ENCODE results near the gene ATM. TPM values are rescaled to one million over a fixed set of nuclear protein-coding genes. Genes with fewer than 3 reads are reported as not detected.
"Not testable (repeated sequence)": the region's sequence is repeated elsewhere in the genome, so short reads cannot be mapped to it uniquely, and the experiment has no call there.

ATM gene
- total RNA-seq, 1 donor from 2014 or later, result 72.1 TPM

GRCh38 chr11:108246885-108247284, 24.0 kb downstream of the ATM start:
- Mint-ChIP-seq H3K27me3 (ENCODE audit: unreplicated experiment) (no peaks in the 10 kb centered on the region), H3K9me3 (ENCODE audit: unreplicated experiment) (no peaks in the 10 kb centered on the region), H3K4me3 (ENCODE audit: unreplicated experiment) (no peak overlapping the region), H3K4me1 (ENCODE audit: unreplicated experiment) (no peaks in the 10 kb centered on the region), H3K36me3 (ENCODE audit: unreplicated experiment) (peaks cover 52% of the 10 kb centered on the region), H3K27ac (ENCODE audit: unreplicated experiment) (no peak overlapping the region)
- TF ChIP-seq CTCF (IDR thresholded peaks at IDR 0.05), result no peak
- DNase-seq (ENCODE audit: extremely low spot score, unreplicated experiment), result no peak

GRCh38 chr11:108253176-108253575, 30.3 kb downstream of the ATM start:
- Mint-ChIP-seq H3K27me3 (ENCODE audit: unreplicated experiment) (no peaks in the 10 kb centered on the region), H3K36me3 (ENCODE audit: unreplicated experiment) (peaks cover 64% of the 10 kb centered on the region), H3K4me3 (ENCODE audit: unreplicated experiment) (no peak overlapping the region), H3K4me1 (ENCODE audit: unreplicated experiment) (no peaks in the 10 kb centered on the region), H3K9me3 (ENCODE audit: unreplicated experiment) (no peaks in the 10 kb centered on the region), H3K27ac (ENCODE audit: unreplicated experiment) (no peak overlapping the region)
- no peak for DNase-seq (ENCODE audit: extremely low spot score, unreplicated experiment)
- no peak for TF ChIP-seq CTCF (IDR thresholded peaks at IDR 0.05)

- Mint-ChIP-seq H3K4me1 (ENCODE audit: unreplicated experiment) (no peaks in the 10 kb centered on the region), H3K36me3 (ENCODE audit: unreplicated experiment) (peaks cover 41% of the 10 kb centered on the region), H3K27ac (ENCODE audit: unreplicated experiment) (no peak overlapping the region), H3K27me3 (ENCODE audit: unreplicated experiment) (no peaks in the 10 kb centered on the region), H3K4me3 (ENCODE audit: unreplicated experiment) (no peak overlapping the region), H3K9me3 (ENCODE audit: unreplicated experiment) (peaks cover 11% of the 10 kb centered on the region)
- no peak for DNase-seq (ENCODE audit: extremely low spot score, unreplicated experiment)
- TF ChIP-seq CTCF (IDR thresholded peaks at IDR 0.05), result no peak
Measured at GRCh38 chr11:108269583-108269982, 46.7 kb downstream of the ATM start.

- Mint-ChIP-seq H3K36me3 (ENCODE audit: unreplicated experiment) (peaks cover 72% of the 10 kb centered on the region), H3K9me3 (ENCODE audit: unreplicated experiment) (peaks cover 17% of the 10 kb centered on the region), H3K4me1 (ENCODE audit: unreplicated experiment) (peaks cover 14% of the 10 kb centered on the region)
- not testable (repeated sequence) for H3K4me3 Mint-ChIP-seq (ENCODE audit: unreplicated experiment); DNase-seq (ENCODE audit: extremely low spot score, unreplicated experiment); H3K27ac Mint-ChIP-seq (ENCODE audit: unreplicated experiment); H3K27me3 Mint-ChIP-seq (ENCODE audit: unreplicated experiment)
Measured at GRCh38 chr11:108276985-108277616, 54.2 kb downstream of the ATM start.

- TF ChIP-seq CTCF (IDR thresholded peaks at IDR 0.05), result no peak
- peak overlapping the region; percentile 59 for H3K27ac Mint-ChIP-seq (ENCODE audit: unreplicated experiment)
- peaks cover 63% of the 10 kb centered on the region for H3K36me3 Mint-ChIP-seq (ENCODE audit: unreplicated experiment)
- no peak overlapping the region for H3K4me3 Mint-ChIP-seq (ENCODE audit: unreplicated experiment)
- H3K9me3 Mint-ChIP-seq (ENCODE audit: unreplicated experiment), result peaks cover 16% of the 10 kb centered on the region
- DNase-seq (ENCODE audit: extremely low spot score, unreplicated experiment), result no peak
- no peaks in the 10 kb centered on the region for H3K27me3 Mint-ChIP-seq (ENCODE audit: unreplicated experiment)
- peaks cover 14% of the 10 kb centered on the region for H3K4me1 Mint-ChIP-seq (ENCODE audit: unreplicated experiment)
Measured at GRCh38 chr11:108278546-108278945, 55.7 kb downstream of the ATM start.
